GM11168 (cell line): Measurements from ENCODE around the gene TUBB2B.
"Not testable (repeated sequence)": the region's sequence is repeated elsewhere in the genome, so short reads cannot be mapped to it uniquely, and the experiment has no call there.

Source experiments
- in situ Hi-C: fragments of 300-500 bp; cut with MboI; formaldehyde crosslinking; loops from one replicate; pipeline ENCODE4 v1.12.0; 2022; ENCODE audit warnings: low sequenced_read_pairs; ENCODE audit not compliant: unreplicated experiment

Gene TUBB2B

GRCh38 chr6:3194535-3195419, 32.7 kb downstream of the TUBB2B start:
- in situ Hi-C loops = no loop called here

- in situ Hi-C loops = no loop called here
These were observed 34.2 kb downstream of the TUBB2B start for GRCh38 chr6:3193102-3193849.

- in situ Hi-C loops = no loop called here
These were observed 36.7 kb downstream of the TUBB2B start for GRCh38 chr6:3190779-3191178.

GRCh38 chr6:3190056-3190455, 37.4 kb downstream of the TUBB2B start:
- in situ Hi-C loops = no loop called here

GRCh38 chr6:3189192-3189591, 38.3 kb downstream of the TUBB2B start:
- in situ Hi-C loops = not testable (repeated sequence)

GRCh38 chr6:3188262-3188661, 39.2 kb downstream of the TUBB2B start:
- in situ Hi-C loops = no loop called here

GRCh38 chr6:3186974-3187382, 40.5 kb downstream of the TUBB2B start:
- in situ Hi-C loops = no loop called here

GRCh38 chr6:3183066-3183465, 44.4 kb downstream of the TUBB2B start:
- in situ Hi-C loops = no loop called here

GRCh38 chr6:3181105-3181504, 46.3 kb downstream of the TUBB2B start:
- in situ Hi-C loops = no loop called here

- in situ Hi-C loops = not testable (repeated sequence)
These were observed 47.5 kb downstream of the TUBB2B start for GRCh38 chr6:3179945-3180344.

- in situ Hi-C loops = not testable (repeated sequence)
These were observed 48.8 kb downstream of the TUBB2B start for GRCh38 chr6:3178666-3179065.

GRCh38 chr6:3176562-3177355, 50.7 kb downstream of the TUBB2B start:
- in situ Hi-C loops = no loop called here

GRCh38 chr6:3175715-3176402, 51.6 kb downstream of the TUBB2B start:
- in situ Hi-C loops = no loop called here
